ENCODE results near the gene ANP32A. TPM values are rescaled to one million over a fixed set of nuclear protein-coding genes. Genes with fewer than 3 reads are reported as not detected.

The ANP32A gene
- total RNA-seq, 4 donors from 2014 or later = 38.2 to 90.8 (median 40.1) TPM

GRCh38 chr15:68851971-68852370 lies 31.3 kb upstream of the ANP32A start:
- Histone ChIP-seq H3K36me3 (no peaks in the 10 kb centered on the region), H3K9me3 (no peaks in the 10 kb centered on the region), H3K27me3 (no peaks in the 10 kb centered on the region), H3K27ac (no peak overlapping the region), H3K4me3 (no peak overlapping the region), H3K4me1 (no peaks in the 10 kb centered on the region)
- no peak for TF ChIP-seq POLR2A (IDR thresholded peaks at IDR 0.05)
- no peak for TF ChIP-seq CTCF (IDR thresholded peaks at IDR 0.05)
- no peak for DNase-seq

GRCh38 chr15:68849497-68849896 lies 28.8 kb upstream of the ANP32A start:
- Histone ChIP-seq H3K4me1 (no peaks in the 10 kb centered on the region), H3K36me3 (no peaks in the 10 kb centered on the region), H3K27ac (no peak overlapping the region), H3K4me3 (no peak overlapping the region), H3K9me3 (no peaks in the 10 kb centered on the region), H3K27me3 (no peaks in the 10 kb centered on the region)
- no peak for DNase-seq
- TF ChIP-seq CTCF (IDR thresholded peaks at IDR 0.05) (no peak), POLR2A (IDR thresholded peaks at IDR 0.05) (no peak)

- Histone ChIP-seq H3K9me3 (no peaks in the 10 kb centered on the region), H3K27ac (no peak overlapping the region), H3K27me3 (peaks cover 0 to 9% of the 10 kb centered on the region in 2 donors), H3K4me3 (no peak overlapping the region), H3K36me3 (no peaks in the 10 kb centered on the region), H3K4me1 (peaks cover 0 to 6% (median 0%) of the 10 kb centered on the region in 4 donors)
- DNase-seq = no peak
- TF ChIP-seq CTCF (IDR thresholded peaks at IDR 0.05) = no peak
- no peak for TF ChIP-seq POLR2A (IDR thresholded peaks at IDR 0.05)
Measured at GRCh38 chr15:68846851-68847439, 26.2 kb upstream of the ANP32A start.

GRCh38 chr15:68844856-68845550 lies 24.3 kb upstream of the ANP32A start:
- Histone ChIP-seq H3K36me3 (no peaks in the 10 kb centered on the region), H3K9me3 (no peaks in the 10 kb centered on the region), H3K4me3 (no peak overlapping the region), H3K4me1 (peaks cover 0 to 6% (median 0%) of the 10 kb centered on the region in 4 donors), H3K27ac (no peak overlapping the region), H3K27me3 (peaks cover 0 to 9% of the 10 kb centered on the region in 2 donors)
- no peak for DNase-seq
- TF ChIP-seq POLR2A (IDR thresholded peaks at IDR 0.05) (no peak), CTCF (IDR thresholded peaks at IDR 0.05) (no peak)

- H3K27ac ChIP-seq = no peak overlapping the region
- H3K9me3 ChIP-seq = no peaks in the 10 kb centered on the region
- H3K27me3 ChIP-seq = peaks cover 0 to 9% of the 10 kb centered on the region in 2 donors
- H3K36me3 ChIP-seq = no peaks in the 10 kb centered on the region
- TF ChIP-seq CTCF (IDR thresholded peaks at IDR 0.05) (no peak), POLR2A (IDR thresholded peaks at IDR 0.05) (no peak)
- peak in 1 of 3 donors; percentile 57 for DNase-seq
- peaks cover 0 to 6% (median 0%) of the 10 kb centered on the region in 4 donors for H3K4me1 ChIP-seq
- peak overlapping the region in 3 of 4 donors; percentile 33 to 38 (median 37) for H3K4me3 ChIP-seq
Measured at GRCh38 chr15:68843425-68844311, 23.0 kb upstream of the ANP32A start.
